B cell (primary cell): Measurements from ENCODE around the gene PLCB3. TPM values are rescaled to one million over a fixed set of nuclear protein-coding genes. Genes with fewer than 3 reads are reported as not detected.

Experiments used
- ATAC-seq: fragments of 200-7000 bp; cut with Tn5 transposase; one replicate; pipeline ENCODE4 v1.10.0; 2021; ENCODE audit warnings: low read depth, mild to moderate bottlenecking, moderate number of reproducible peaks, moderate library complexity
- CTCF ChIA-PET: fragments of 350-600 bp; sonication (Branson Sonifier 250); formaldehyde crosslinking; loops from one replicate; lab custom pipeline; 2021; ENCODE audit warnings: antibody characterized with exemption, inconsistent platforms; lab: Charles Lee
- POLR2A ChIA-PET: fragments of 350-600 bp; sonication (Branson Sonifier 250); formaldehyde crosslinking; loops from one replicate; lab custom pipeline; 2021; ENCODE audit warnings: antibody characterized with exemption; lab: Charles Lee
- DNase-seq: peaks from one replicate; pipeline ENCODE4 v3.0.0; 2013
- H2AFZ ChIP-seq: 2 replicates; pipeline ENCODE4 v1.6.1; 2012; ENCODE audit warnings: mild to moderate bottlenecking, low read depth, low read length; ENCODE audit not compliant: insufficient read depth, poor library complexity, severe bottlenecking
- H3K27ac ChIP-seq, 2 donors: 1 replicate in 1 of 2; 2 replicates in 1 of 2; pipeline ENCODE4 v1.5.1; 2012 to 2013; ENCODE audit warnings: low read length in 2 of 2, mild to moderate bottlenecking in 2 of 2, moderate library complexity in 1 of 2
- H3K27me3 ChIP-seq, 4 experiments: fragments of 200-600 bp in 1 of 4; sonication (generic) in 1 of 4; replicated peaks in 1 of 4; 1 replicate in 2 of 4; 2 replicates in 2 of 4; pipeline versions ENCODE4 v1.6.1 to v1.7.0; 2013 to 2016; ENCODE audit warnings: low read length in 3 of 4, mild to moderate bottlenecking in 2 of 4, mixed read lengths in 1 of 4, moderate library complexity in 1 of 4; ENCODE audit not compliant: insufficient read depth in 4 of 4, control insufficient read depth in 3 of 4; ENCODE audit errors: control extremely low read depth in 1 of 4
- H3K36me3 ChIP-seq, 2 experiments: replicated peaks in 1 of 2; 1 replicate in 1 of 2; 2 replicates in 1 of 2; pipeline versions ENCODE4 v1.6.1 to v1.7.1; 2013; ENCODE audit warnings: low read length in 1 of 2; ENCODE audit not compliant: insufficient read depth in 2 of 2, control insufficient read depth in 1 of 2; ENCODE audit errors: control extremely low read depth in 1 of 2, extremely low read depth in 1 of 2
- H3K4me1 ChIP-seq, 2 donors: fragments of 200-600 bp in 1 of 2; sonication (generic) in 1 of 2; 1 replicate in 1 of 2; 2 replicates in 1 of 2; pipeline versions ENCODE4 v1.5.1 to v1.6.1; 2013 to 2017; ENCODE audit warnings: low read length in 2 of 2; ENCODE audit not compliant: control insufficient read depth in 2 of 2, insufficient read depth in 2 of 2
- H3K4me2 ChIP-seq: replicated peaks from 2 replicates; pipeline ENCODE3; 2012; ENCODE audit warnings: mild to moderate bottlenecking, low read depth, low read length; ENCODE audit not compliant: poor library complexity, severe bottlenecking
- H3K4me3 ChIP-seq, 5 experiments: fragments of 200-600 bp in 1 of 5; sonication (generic) in 1 of 5; 1 replicate in 3 of 5; 2 replicates in 2 of 5; pipeline versions ENCODE4 v1.5.1 to v1.7.0; 2011 to 2016; ENCODE audit warnings: low read length in 4 of 5, mild to moderate bottlenecking in 4 of 5, low read depth in 2 of 5, control low read depth in 1 of 5, moderate library complexity in 1 of 5; ENCODE audit not compliant: insufficient read depth in 1 of 5; ENCODE audit errors: control extremely low read depth in 1 of 5, extremely low read depth in 1 of 5
- H3K79me2 ChIP-seq: fragments of 200-600 bp; sonication (generic); one replicate; pipeline ENCODE4 v1.6.0; 2016; ENCODE audit warnings: low read length; ENCODE audit not compliant: control insufficient read depth, insufficient read depth
- H3K9ac ChIP-seq: fragments of 200-600 bp; sonication (generic); 2 replicates; pipeline ENCODE4 v1.6.1; 2017; ENCODE audit warnings: mild to moderate bottlenecking, low read length, moderate library complexity
- H3K9me3 ChIP-seq, 3 donors: one replicate each; pipeline versions ENCODE4 v1.6.1 to v1.7.1; 2013; ENCODE audit warnings: low read length in 2 of 3; ENCODE audit not compliant: control insufficient read depth in 2 of 3, insufficient read depth in 1 of 3; ENCODE audit errors: control extremely low read depth in 1 of 3
- H4K20me1 ChIP-seq: 2 replicates; pipeline ENCODE4 v1.6.0; 2012; ENCODE audit warnings: mild to moderate bottlenecking, low read length; ENCODE audit not compliant: insufficient read depth, control insufficient read depth, poor library complexity, severe bottlenecking
- H3K27ac Mint-ChIP-seq: one replicate; pipeline ENCODE4 v1.8.0; 2021; ENCODE audit warnings: mixed read lengths
- H3K27me3 Mint-ChIP-seq: one replicate; pipeline ENCODE4 v1.8.0; 2021; ENCODE audit warnings: mixed read lengths
- H3K4me1 Mint-ChIP-seq: one replicate; pipeline ENCODE4 v1.8.0; 2021; ENCODE audit warnings: mixed read lengths
- H3K4me3 Mint-ChIP-seq: one replicate; pipeline ENCODE4 v1.8.0; 2021; ENCODE audit warnings: mixed read lengths
- H3K9me3 Mint-ChIP-seq: one replicate; pipeline ENCODE4 v1.8.0; 2022; ENCODE audit warnings: mixed read lengths; ENCODE audit not compliant: insufficient read depth
- EZH2 ChIP-seq: IDR thresholded peaks from 2 replicates; pipeline ENCODE4 v1.6.1; 2012; ENCODE audit warnings: borderline replicate concordance, low read depth, mild to moderate bottlenecking, moderate library complexity, low read length; ENCODE audit not compliant: insufficient read depth, poor library complexity, severe bottlenecking
- WGBS: methylation state at CpG from one replicate; pipeline ENCODE4 v1.1.5; 2013; ENCODE audit warnings: missing lambda C conversion rate; ENCODE audit not compliant: insufficient coverage; 5-methylcytosine and 5-hydroxymethylcytosine counted together
- intact Hi-C: fragments of 100-400 bp; cut with micrococcal nuclease; formaldehyde crosslinking; loops from one replicate; pipeline ENCODE4 v1.10.0; 2022
- polyA plus RNA-seq: library from polyadenylated mRNA; depleted of rRNA; stranded (reverse); fragments of >200 nt; gene quantifications from 2 replicates; pipeline ENCODE4 v1.2.3, GENCODE V29; 2012
- total RNA-seq, 2 donors: library from RNA; stranded (reverse); fragments of 120-200 nt in 1 of 2; gene quantifications; 1 replicate in 1 of 2; 2 replicates in 1 of 2; pipeline versions ENCODE4 v1.2.3 to v1.2.4, GENCODE V29; 2013 to 2022
- TF ChIP-seq, protein P1 (sequence below): fragments of 200-600 bp; IDR thresholded peaks from one replicate; pipeline ENCODE4 v1.8.0; 2022; ENCODE audit warnings: antibody characterized with exemption, mild to moderate bottlenecking

Gene PLCB3
- total and polyA plus RNA-seq, 2 donors (not counting 1 experiment from before 2014, with no cell fraction given), result 3.0 to 8.1 TPM

GRCh38 chr11:64211181-64211872, 40.0 kb upstream of the PLCB3 start:
- Histone ChIP-seq H3K36me3 (peaks cover 0 to 34% of the 10 kb centered on the region in 2 experiments), H3K9me3 (no peaks in the 10 kb centered on the region), H4K20me1 (peaks cover 37% of the 10 kb centered on the region), H3K27ac (no peak overlapping the region), H3K4me1 (peaks cover 14 to 50% of the 10 kb centered on the region in 2 donors), H3K9ac (no peak overlapping the region), H2AFZ (no peak overlapping the region), H3K4me2 (no peak overlapping the region), H3K79me2 (peaks cover 34% of the 10 kb centered on the region), H3K4me3 (no peak overlapping the region), H3K27me3 (no peaks in the 10 kb centered on the region)
- Mint-ChIP-seq H3K4me3 (no peak overlapping the region), H3K9me3 (no peaks in the 10 kb centered on the region), H3K4me1 (peaks cover 53% of the 10 kb centered on the region), H3K27ac (peak overlapping the region; percentile 50), H3K27me3 (no peaks in the 10 kb centered on the region)
- intact Hi-C loops, result no loop called here
- POLR2A ChIA-PET, result interaction anchor here (1.7 kb wide), 1 partner anchor 14 kb away, joined by 4 read pairs; no protein-coding TSS in a partner anchor
- TF ChIP-seq EZH2, result no peak
- TF ChIP-seq, protein P1, sequence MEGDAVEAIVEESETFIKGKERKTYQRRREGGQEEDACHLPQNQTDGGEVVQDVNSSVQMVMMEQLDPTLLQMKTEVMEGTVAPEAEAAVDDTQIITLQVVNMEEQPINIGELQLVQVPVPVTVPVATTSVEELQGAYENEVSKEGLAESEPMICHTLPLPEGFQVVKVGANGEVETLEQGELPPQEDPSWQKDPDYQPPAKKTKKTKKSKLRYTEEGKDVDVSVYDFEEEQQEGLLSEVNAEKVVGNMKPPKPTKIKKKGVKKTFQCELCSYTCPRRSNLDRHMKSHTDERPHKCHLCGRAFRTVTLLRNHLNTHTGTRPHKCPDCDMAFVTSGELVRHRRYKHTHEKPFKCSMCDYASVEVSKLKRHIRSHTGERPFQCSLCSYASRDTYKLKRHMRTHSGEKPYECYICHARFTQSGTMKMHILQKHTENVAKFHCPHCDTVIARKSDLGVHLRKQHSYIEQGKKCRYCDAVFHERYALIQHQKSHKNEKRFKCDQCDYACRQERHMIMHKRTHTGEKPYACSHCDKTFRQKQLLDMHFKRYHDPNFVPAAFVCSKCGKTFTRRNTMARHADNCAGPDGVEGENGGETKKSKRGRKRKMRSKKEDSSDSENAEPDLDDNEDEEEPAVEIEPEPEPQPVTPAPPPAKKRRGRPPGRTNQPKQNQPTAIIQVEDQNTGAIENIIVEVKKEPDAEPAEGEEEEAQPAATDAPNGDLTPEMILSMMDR, result no peak
- CTCF ChIA-PET, result interaction anchor here (0.7 kb wide), 1 partner anchor 90 kb away, joined by 3 read pairs; no protein-coding TSS in a partner anchor
- DNase-seq (no peak), ATAC-seq (no peak)
- 95% methylated on average over 20 of the region's 30 CpGs for WGBS

DNA sequence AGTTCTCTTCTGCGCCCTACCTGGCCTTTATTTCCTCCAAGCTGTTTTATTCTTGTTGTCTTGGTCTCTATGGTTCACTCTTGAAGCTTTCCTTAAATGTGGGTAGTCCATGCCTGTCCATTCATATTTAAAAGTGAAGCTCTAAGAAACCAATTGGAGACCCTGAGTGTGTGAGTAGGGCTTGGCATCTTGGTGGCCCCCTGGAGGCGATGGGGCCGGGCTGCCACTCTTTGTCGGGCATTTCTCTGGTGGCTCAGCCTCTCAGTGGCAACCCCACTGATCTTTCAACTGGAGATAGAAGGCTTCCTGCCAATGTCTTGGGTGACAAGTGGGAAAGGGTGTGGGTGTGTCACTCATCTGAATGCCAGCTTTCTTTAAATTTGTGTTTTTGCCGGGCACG, 34.5 kb upstream of the PLCB3 start:
- Histone ChIP-seq H3K9me3 (no peaks in the 10 kb centered on the region), H3K4me1 (peaks cover 3 to 23% of the 10 kb centered on the region in 2 donors), H3K9ac (no peak overlapping the region), H3K36me3 (peaks cover 0 to 51% of the 10 kb centered on the region in 2 experiments), H3K4me3 (no peak overlapping the region), H3K4me2 (no peak overlapping the region), H3K27ac (no peak overlapping the region), H2AFZ (no peak overlapping the region), H3K27me3 (no peaks in the 10 kb centered on the region), H4K20me1 (peaks cover 32% of the 10 kb centered on the region), H3K79me2 (peaks cover 20% of the 10 kb centered on the region)
- intact Hi-C loops, result no loop called here
- Mint-ChIP-seq H3K27me3 (no peaks in the 10 kb centered on the region), H3K9me3 (no peaks in the 10 kb centered on the region), H3K4me3 (no peak overlapping the region), H3K4me1 (peaks cover 22% of the 10 kb centered on the region), H3K27ac (no peak overlapping the region)
- ChIA-PET CTCF (interaction anchor here (0.8 to 6.9 kb wide), 5 partner anchors 9 to 86 kb away, joined by 3 to 62 read pairs (median 4); partner anchors contain the start of genes FERMT3, NUDT22, PLCB3 and TRPT1), POLR2A (interaction anchor here (1.0 to 1.2 kb wide), 2 partner anchors 8 to 21 kb away, joined by 6 to 8 read pairs; no protein-coding TSS in a partner anchor)
- ATAC-seq, result peak; percentile 28
- 78% methylated on average over 5 of the region's 6 CpGs for WGBS
- DNase-seq, result no peak
- TF ChIP-seq EZH2, result no peak
- TF ChIP-seq, protein P1, result no peak
